ENCODE measurements around the gene NCKAP1.

DNA sequence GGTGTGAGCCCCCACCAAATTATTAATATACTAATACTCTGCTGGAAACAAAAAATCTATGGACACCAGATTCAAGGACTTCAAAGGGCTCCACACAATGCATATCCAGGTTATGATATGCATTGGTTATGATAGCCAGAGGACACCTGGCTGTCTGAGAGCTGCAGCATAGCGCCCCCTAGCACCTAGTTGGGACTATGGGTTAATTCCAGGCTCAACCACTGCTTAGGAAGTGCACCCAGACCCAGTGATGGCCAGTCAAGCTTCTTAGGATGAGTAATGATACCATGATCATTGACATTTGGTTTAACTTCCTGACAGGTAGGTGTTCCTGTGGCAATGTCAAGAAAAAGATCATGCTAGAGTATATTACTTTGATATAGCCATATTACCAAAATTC lies 168.0 kb downstream of the NCKAP1 start:
- TF ChIP-seq EZH2phosphoT487 (IDR thresholded peaks at IDR 0.05; ENCODE audit: borderline replicate concordance) (no peak), POLR2A (IDR thresholded peaks at IDR 0.05; ENCODE audit: borderline replicate concordance, extremely low read depth, insufficient read depth, insufficient read length) (no peak), RAD21 (IDR thresholded peaks at IDR 0.05; ENCODE audit: low read depth) (peak; percentile 51), EGR1 (IDR thresholded peaks at IDR 0.05; ENCODE audit: low read depth) (no peak), POLR2AphosphoS5 (IDR thresholded peaks at IDR 0.05; ENCODE audit: low read depth, low read length) (no peak), ZFX (IDR thresholded peaks at IDR 0.05) (no peak), TCF7L2 (IDR thresholded peaks at IDR 0.05; ENCODE audit: borderline replicate concordance, extremely low read depth, insufficient read depth, insufficient read length) (no peak), ZNF274 (IDR thresholded peaks at IDR 0.05; ENCODE audit: low read depth, low read length) (no peak)
- TF ChIP-seq, protein P1, sequence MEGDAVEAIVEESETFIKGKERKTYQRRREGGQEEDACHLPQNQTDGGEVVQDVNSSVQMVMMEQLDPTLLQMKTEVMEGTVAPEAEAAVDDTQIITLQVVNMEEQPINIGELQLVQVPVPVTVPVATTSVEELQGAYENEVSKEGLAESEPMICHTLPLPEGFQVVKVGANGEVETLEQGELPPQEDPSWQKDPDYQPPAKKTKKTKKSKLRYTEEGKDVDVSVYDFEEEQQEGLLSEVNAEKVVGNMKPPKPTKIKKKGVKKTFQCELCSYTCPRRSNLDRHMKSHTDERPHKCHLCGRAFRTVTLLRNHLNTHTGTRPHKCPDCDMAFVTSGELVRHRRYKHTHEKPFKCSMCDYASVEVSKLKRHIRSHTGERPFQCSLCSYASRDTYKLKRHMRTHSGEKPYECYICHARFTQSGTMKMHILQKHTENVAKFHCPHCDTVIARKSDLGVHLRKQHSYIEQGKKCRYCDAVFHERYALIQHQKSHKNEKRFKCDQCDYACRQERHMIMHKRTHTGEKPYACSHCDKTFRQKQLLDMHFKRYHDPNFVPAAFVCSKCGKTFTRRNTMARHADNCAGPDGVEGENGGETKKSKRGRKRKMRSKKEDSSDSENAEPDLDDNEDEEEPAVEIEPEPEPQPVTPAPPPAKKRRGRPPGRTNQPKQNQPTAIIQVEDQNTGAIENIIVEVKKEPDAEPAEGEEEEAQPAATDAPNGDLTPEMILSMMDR (IDR thresholded peaks at IDR 0.05 in 2 of 3, conservative IDR thresholded peaks at IDR 0.05 in 1 of 3; ENCODE audit: borderline replicate concordance in 1 of 3, insufficient read depth in 1 of 3, low read depth in 2 of 3, low read length in 2 of 3) = peak in 2 of 3 experiments; percentile 67 to 70; a peak in 4 of 6 replicates
- TF ChIP-seq, protein P2, sequence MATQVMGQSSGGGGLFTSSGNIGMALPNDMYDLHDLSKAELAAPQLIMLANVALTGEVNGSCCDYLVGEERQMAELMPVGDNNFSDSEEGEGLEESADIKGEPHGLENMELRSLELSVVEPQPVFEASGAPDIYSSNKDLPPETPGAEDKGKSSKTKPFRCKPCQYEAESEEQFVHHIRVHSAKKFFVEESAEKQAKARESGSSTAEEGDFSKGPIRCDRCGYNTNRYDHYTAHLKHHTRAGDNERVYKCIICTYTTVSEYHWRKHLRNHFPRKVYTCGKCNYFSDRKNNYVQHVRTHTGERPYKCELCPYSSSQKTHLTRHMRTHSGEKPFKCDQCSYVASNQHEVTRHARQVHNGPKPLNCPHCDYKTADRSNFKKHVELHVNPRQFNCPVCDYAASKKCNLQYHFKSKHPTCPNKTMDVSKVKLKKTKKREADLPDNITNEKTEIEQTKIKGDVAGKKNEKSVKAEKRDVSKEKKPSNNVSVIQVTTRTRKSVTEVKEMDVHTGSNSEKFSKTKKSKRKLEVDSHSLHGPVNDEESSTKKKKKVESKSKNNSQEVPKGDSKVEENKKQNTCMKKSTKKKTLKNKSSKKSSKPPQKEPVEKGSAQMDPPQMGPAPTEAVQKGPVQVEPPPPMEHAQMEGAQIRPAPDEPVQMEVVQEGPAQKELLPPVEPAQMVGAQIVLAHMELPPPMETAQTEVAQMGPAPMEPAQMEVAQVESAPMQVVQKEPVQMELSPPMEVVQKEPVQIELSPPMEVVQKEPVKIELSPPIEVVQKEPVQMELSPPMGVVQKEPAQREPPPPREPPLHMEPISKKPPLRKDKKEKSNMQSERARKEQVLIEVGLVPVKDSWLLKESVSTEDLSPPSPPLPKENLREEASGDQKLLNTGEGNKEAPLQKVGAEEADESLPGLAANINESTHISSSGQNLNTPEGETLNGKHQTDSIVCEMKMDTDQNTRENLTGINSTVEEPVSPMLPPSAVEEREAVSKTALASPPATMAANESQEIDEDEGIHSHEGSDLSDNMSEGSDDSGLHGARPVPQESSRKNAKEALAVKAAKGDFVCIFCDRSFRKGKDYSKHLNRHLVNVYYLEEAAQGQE (IDR thresholded peaks at IDR 0.05; ENCODE audit: low read depth) = no peak
- TF ChIP-seq, protein P3, sequence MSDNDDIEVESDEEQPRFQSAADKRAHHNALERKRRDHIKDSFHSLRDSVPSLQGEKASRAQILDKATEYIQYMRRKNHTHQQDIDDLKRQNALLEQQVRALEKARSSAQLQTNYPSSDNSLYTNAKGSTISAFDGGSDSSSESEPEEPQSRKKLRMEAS (IDR thresholded peaks at IDR 0.05) = no peak
